Measurements from ENCODE around the gene HSPA12A. TPM values are rescaled to one million over a fixed set of nuclear protein-coding genes. Genes with fewer than 3 reads are reported as not detected.

The HSPA12A gene
- total and polyA plus RNA-seq, 9 of the 15 experiments (the other 6 are each of a cell fraction or from before 2014, with no cell fraction given), result 0.01 to 0.18 (median 0.04) TPM; not detected in 4

DNA sequence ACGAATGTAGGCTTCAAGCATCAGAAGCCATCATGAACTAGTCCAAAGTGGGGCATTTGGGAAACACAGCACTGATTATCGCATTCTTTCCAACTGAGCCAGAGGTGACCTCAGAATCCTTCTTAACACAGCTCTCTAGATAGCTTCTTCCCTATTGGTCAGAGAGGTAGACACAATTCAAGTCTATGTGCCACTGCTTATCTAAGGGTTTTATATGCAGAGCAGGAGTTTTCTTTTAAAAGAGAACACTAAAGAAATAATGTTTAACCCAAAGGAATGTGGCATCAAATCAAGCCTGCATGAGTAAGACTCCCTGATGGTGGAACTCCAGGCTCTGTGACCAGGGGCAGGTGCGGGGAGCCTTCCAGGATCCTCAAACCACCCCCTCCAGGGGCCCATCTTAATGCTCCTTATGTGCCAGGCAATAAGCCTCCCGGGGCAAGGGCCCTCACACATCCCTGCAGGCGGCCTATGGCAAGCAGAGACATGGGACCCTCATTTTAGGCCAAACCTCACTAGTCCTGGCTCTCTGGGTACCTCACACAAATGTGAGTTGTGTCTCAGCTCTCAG, 13.8 kb downstream of the HSPA12A start:
- Histone ChIP-seq H2AFZ (ENCODE audit: low read depth, low read length) (no peak overlapping the region), H3K4me1 (replicated peaks in 1 of 2; ENCODE audit: control insufficient read depth in 2 of 2, insufficient read depth in 2 of 2, low read length in 2 of 2) (no peaks in the 10 kb centered on the region), H3K9ac (ENCODE audit: insufficient read depth in 1 of 2, low read depth in 2 of 2, low read length in 2 of 2) (no peak overlapping the region), H3K27ac (ENCODE audit: extremely low read depth, low read depth, low read length) (no peak overlapping the region), H3K4me3 (no peak overlapping the region), H3K27me3 (ENCODE audit: control insufficient read depth in 2 of 2, insufficient read depth in 2 of 2, low read length in 2 of 2) (peaks cover 0 to 24% of the 10 kb centered on the region in 2 experiments; a peak in 2 of 5 replicates), H3K36me3 (ENCODE audit: control insufficient read depth, insufficient read depth, low read length) (no peaks in the 10 kb centered on the region), H4K20me1 (replicated peaks; ENCODE audit: control insufficient read depth, insufficient read depth, low read length) (no peaks in the 10 kb centered on the region), H3K9me3 (replicated peaks; ENCODE audit: control insufficient read depth, insufficient read depth, low read depth, low read length) (no peaks in the 10 kb centered on the region), H3K79me2 (ENCODE audit: control insufficient read depth, insufficient read depth, low read length) (no peaks in the 10 kb centered on the region), H3K9me1 (ENCODE audit: control insufficient read depth, insufficient read depth, low read length) (no peaks in the 10 kb centered on the region), H3K4me2 (ENCODE audit: insufficient read depth, low read length) (no peak overlapping the region)
- no peak for FAIRE-seq
- CTCF ChIA-PET (ENCODE audit: low intra/inter-chr PET ratio), result no interaction called here
- TF ChIP-seq NUFIP1 (IDR thresholded peaks at IDR 0.05; ENCODE audit: partially characterized antibody) (no peak), NFIX (CRISPR knock-in tag; IDR thresholded peaks at IDR 0.05; ENCODE audit: low read depth) (no peak), ZNF79 (CRISPR knock-in tag; IDR thresholded peaks at IDR 0.05; ENCODE audit: low read depth) (no peak), ZNF124 (CRISPR knock-in tag; IDR thresholded peaks at IDR 0.05) (no peak), ZNF707 (CRISPR knock-in tag; conservative IDR thresholded peaks at IDR 0.05) (no peak), CHD1 (IDR thresholded peaks at IDR 0.05; ENCODE audit: low read length) (no peak), SRF (CRISPR knock-in tag; IDR thresholded peaks at IDR 0.05) (no peak), FOXJ2 (tag; IDR thresholded peaks at IDR 0.05) (no peak), ELF4 (CRISPR knock-in tag; IDR thresholded peaks at IDR 0.05) (no peak), ZBTB2 (IDR thresholded peaks at IDR 0.05) (no peak), SRSF1 (IDR thresholded peaks at IDR 0.05; ENCODE audit: low read depth, low read length) (no peak), POLR2G (IDR thresholded peaks at IDR 0.05; ENCODE audit: low read depth, low read length) (no peak), ZNF76 (CRISPR knock-in tag; IDR thresholded peaks at IDR 0.05; ENCODE audit: borderline replicate concordance) (no peak), SAFB2 (IDR thresholded peaks at IDR 0.05; ENCODE audit: borderline replicate concordance, low read depth, low read length, severe bottlenecking) (no peak)
- TF ChIP-seq, protein P1, sequence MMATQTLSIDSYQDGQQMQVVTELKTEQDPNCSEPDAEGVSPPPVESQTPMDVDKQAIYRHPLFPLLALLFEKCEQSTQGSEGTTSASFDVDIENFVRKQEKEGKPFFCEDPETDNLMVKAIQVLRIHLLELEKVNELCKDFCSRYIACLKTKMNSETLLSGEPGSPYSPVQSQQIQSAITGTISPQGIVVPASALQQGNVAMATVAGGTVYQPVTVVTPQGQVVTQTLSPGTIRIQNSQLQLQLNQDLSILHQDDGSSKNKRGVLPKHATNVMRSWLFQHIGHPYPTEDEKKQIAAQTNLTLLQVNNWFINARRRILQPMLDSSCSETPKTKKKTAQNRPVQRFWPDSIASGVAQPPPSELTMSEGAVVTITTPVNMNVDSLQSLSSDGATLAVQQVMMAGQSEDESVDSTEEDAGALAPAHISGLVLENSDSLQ (IDR thresholded peaks at IDR 0.05), result no peak
- no TSS peak for BruUV-seq (replicated peaks)
- POLR2A ChIA-PET, result no interaction called here
- 0% methylated on average over 5 of the region's 5 CpGs for WGBS (ENCODE audit: insufficient coverage, low coverage, missing lambda C conversion rate)
- intact Hi-C loops (cut with micrococcal nuclease) (no loop called here), in situ Hi-C loops (cut with MboI) (no loop called here)
- no peak for DNase-seq (ENCODE audit: extremely low read depth in 1 of 4, low spot score in 3 of 4)
- ATAC-seq, result no peak

Measured in K562 (cell line).